ENCODE measurements around the gene NHEJ1. TPM values are rescaled to one million over a fixed set of nuclear protein-coding genes. Genes with fewer than 3 reads are reported as not detected.
A peak's percentile ranks its signal among the peaks of the same experiment; 100 is the strongest.

Gene NHEJ1, protein sequence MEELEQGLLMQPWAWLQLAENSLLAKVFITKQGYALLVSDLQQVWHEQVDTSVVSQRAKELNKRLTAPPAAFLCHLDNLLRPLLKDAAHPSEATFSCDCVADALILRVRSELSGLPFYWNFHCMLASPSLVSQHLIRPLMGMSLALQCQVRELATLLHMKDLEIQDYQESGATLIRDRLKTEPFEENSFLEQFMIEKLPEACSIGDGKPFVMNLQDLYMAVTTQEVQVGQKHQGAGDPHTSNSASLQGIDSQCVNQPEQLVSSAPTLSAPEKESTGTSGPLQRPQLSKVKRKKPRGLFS
- 10 to 100 TPM in 5 of 6 donors, 1 to 10 TPM in 1; 7.9 to 26.2 (median 14.3) TPM for total RNA-seq

DNA sequence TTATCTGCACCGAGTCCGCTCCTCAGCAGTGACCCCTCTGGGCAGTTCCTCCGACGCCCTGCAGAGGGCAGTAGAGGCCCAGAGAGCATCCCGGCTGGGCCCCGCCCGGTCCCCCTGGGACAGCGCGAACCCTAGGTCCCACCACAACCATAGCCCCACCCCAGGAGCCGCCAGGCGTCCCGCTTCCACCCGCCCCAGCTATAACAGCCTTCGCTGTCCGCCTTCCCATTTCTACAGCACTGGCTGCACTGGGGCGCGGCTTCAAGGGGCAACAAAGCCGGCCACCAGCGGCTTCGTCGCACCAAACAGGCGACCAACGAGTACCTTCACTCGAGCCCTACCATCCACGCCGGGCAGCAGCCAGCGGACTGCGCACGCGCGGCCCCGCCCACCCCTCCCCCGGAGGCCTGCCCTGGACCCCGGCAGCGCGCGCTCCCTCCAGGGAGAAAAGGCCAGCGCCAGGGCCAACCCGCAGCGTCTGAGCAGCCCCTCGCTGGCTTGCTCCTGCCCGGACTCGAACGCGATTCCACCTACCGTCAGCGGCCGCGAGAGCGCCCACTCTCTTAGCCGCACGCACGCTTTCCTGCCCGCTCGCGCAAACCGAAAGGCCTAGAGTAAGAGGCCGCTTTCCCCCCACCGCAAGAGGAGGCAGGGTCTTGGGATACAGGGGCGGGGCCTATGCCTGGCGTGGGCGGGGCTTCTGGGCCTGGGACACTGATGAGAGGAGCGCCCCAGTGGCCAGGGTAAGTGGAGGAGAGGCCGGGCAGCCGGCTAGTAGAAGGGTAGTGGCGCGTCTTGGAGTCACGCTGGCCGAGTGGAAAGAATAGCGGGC is at the start of gene NHEJ1:
TSS of gene NHEJ1 (minus strand) at position 630 of the 832 bp plus-strand sequence. CDS start 2,453 bp downstream, outside the sequence.
- H3K4me1 ChIP-seq: peaks cover 10 to 12% (median 11%) of the 10 kb centered on the region in 4 donors
- H3K27ac ChIP-seq: peak within 1 kb of the TSS; percentile 77 to 94 (median 94)
- no peaks in the 10 kb centered on the region for H3K9me3 ChIP-seq
- H3K4me3 ChIP-seq: peak within 1 kb of the TSS; percentile 48 to 76 (median 67)
- H3K27me3 ChIP-seq: no peaks in the 10 kb centered on the region
- peaks cover 0 to 22% (median 11%) of the 10 kb centered on the region in 4 donors for H3K36me3 ChIP-seq
- WGBS, 2 donors: 0 to 2% methylated on average over 23 to 54 of the region's 70 CpGs
- peak; percentile 98 for ATAC-seq (ENCODE audit: low FRiP score in 2 of 2)
- no peak for TF ChIP-seq EP300 (IDR thresholded peaks at IDR 0.05)
- TF ChIP-seq POLR2A (IDR thresholded peaks at IDR 0.05): peak in 1 of 4 donors; percentile 84
- TF ChIP-seq POLR2AphosphoS5 (IDR thresholded peaks at IDR 0.05): peak; percentile 32 to 71
- TF ChIP-seq, protein P1, sequence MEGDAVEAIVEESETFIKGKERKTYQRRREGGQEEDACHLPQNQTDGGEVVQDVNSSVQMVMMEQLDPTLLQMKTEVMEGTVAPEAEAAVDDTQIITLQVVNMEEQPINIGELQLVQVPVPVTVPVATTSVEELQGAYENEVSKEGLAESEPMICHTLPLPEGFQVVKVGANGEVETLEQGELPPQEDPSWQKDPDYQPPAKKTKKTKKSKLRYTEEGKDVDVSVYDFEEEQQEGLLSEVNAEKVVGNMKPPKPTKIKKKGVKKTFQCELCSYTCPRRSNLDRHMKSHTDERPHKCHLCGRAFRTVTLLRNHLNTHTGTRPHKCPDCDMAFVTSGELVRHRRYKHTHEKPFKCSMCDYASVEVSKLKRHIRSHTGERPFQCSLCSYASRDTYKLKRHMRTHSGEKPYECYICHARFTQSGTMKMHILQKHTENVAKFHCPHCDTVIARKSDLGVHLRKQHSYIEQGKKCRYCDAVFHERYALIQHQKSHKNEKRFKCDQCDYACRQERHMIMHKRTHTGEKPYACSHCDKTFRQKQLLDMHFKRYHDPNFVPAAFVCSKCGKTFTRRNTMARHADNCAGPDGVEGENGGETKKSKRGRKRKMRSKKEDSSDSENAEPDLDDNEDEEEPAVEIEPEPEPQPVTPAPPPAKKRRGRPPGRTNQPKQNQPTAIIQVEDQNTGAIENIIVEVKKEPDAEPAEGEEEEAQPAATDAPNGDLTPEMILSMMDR (IDR thresholded peaks at IDR 0.05): peak; percentile 96 to 99 (median 98)
- DNase-seq: peak; percentile 99 to 100

DNA sequence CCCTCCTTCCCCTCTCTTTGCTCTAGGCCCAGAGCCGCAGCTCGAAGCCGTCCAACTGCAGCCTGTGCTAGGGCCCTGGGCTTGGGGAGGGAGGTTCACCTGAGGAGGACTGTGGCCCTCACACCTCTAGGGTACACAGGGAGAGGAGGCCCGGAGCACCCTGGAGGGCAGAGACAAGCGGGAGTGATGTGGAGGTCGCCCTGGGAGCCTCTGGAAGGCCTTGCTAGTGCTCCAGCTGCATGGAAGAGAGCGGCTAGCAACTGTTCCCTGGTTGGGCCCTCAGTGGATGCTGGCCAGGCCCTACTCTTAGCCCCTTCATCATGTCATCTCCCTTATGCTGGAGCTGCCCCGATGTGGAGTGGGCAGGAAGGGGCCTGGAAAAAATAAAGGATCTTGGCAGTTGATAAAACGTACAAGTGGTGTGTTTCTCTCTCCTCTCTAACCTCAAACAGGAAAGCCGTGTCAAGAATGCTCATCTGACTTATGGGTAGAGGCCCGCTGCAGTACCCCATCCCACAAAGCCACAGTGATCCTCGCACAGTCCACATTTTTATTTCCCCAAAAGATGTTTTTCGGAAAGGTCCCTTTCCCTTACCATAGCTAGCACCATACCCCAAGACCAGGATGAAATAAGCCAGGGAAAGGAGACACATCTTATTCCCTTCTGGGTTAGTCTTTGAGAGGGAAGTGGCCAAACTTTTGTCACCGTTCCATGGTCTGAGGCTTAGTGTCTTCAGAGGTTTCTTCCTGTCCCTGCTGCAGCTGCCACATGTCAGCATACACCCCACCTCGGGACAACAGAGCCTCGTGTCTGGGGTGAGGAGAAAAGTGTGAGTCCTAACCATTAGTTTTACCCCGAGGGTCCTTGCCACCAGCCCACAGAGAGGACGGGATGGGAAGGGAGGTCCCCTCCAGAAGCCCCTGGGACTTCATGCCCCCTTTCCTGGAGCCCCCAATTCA is 48.9 kb upstream of the NHEJ1 start:
- no peak overlapping the region for H3K4me3 ChIP-seq
- no peaks in the 10 kb centered on the region for H3K27me3 ChIP-seq
- TF ChIP-seq, protein P1 (IDR thresholded peaks at IDR 0.05): no peak
- TF ChIP-seq EP300 (IDR thresholded peaks at IDR 0.05) (no peak), POLR2AphosphoS5 (IDR thresholded peaks at IDR 0.05) (no peak), POLR2A (IDR thresholded peaks at IDR 0.05) (no peak)
- H3K4me1 ChIP-seq: peaks cover 17 to 23% (median 20%) of the 10 kb centered on the region in 4 donors
- ATAC-seq (ENCODE audit: low FRiP score in 2 of 2): no peak
- no peaks in the 10 kb centered on the region for H3K9me3 ChIP-seq
- 64 to 74% methylated on average over 18 of the region's 18 CpGs for WGBS, 2 donors
- H3K27ac ChIP-seq: peak overlapping the region in 1 of 4 donors; percentile 31
- DNase-seq: no peak
- peaks cover 0 to 54% (median 30%) of the 10 kb centered on the region in 4 donors for H3K36me3 ChIP-seq

DNA sequence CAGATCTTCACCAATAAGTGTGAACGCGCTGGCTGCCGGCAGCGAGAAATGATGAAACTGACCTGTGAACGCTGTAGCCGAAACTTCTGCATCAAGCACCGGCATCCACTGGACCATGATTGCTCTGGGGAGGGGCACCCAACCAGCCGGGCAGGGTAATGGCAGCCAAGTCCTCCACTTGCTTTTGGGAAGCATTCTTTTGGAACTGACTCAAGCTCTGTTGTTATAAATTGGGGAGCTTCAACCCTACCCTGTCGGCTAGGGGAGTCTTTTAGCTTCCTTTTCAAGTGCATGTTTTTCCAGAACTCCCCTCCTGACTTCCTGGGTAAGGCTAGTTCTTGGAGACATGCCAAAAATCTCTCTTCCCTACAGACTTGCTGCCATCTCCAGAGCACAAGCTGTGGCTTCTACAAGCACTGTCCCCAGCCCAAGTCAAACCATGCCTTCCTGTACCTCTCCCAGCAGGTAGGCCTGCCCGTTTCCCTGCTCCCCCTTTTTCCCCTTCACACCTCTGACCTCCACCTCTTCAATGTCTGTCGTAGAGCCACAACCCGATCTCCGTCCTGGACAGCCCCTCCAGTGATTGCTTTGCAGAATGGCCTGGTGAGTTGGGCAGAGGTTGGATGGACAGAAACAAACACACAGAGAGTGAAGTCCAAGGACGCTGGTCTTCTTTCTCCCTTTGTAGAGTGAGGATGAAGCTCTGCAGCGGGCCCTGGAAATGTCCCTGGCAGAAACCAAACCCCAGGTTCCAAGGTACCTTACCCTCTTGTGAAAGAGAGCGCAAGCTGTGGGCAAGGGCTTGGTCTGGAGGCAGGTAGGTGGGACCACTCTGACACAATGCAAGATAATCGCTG is 47.5 kb upstream of the NHEJ1 start:
- no peak for TF ChIP-seq POLR2AphosphoS5 (IDR thresholded peaks at IDR 0.05)
- TF ChIP-seq, protein P1 (IDR thresholded peaks at IDR 0.05): no peak
- H3K9me3 ChIP-seq: no peaks in the 10 kb centered on the region
- DNase-seq: peak in 1 of 2 donors; percentile 57
- no peaks in the 10 kb centered on the region for H3K27me3 ChIP-seq
- no peak for ATAC-seq (ENCODE audit: low FRiP score in 2 of 2)
- peak overlapping the region; percentile 91 to 98 (median 96) for H3K27ac ChIP-seq
- peaks cover 17 to 23% (median 20%) of the 10 kb centered on the region in 4 donors for H3K4me1 ChIP-seq
- peak overlapping the region in 2 of 4 donors; percentile 80 to 95 for H3K4me3 ChIP-seq
- 56 to 71% methylated on average over 17 of the region's 17 CpGs for WGBS, 2 donors
- peaks cover 0 to 43% (median 24%) of the 10 kb centered on the region in 4 donors for H3K36me3 ChIP-seq
